GM19463 (cell line): ENCODE results near the gene ELMOD1.

Experiments used
- ATAC-seq: cut with Tn5 transposase; IDR thresholded peaks from one replicate; pipeline ENCODE4 v1.9.1; 2021; ENCODE audit warnings: mild to moderate bottlenecking, moderate library complexity; ENCODE audit not compliant: unreplicated experiment

The ELMOD1 gene

GRCh38 chr11:107713009-107713408 lies 122.1 kb downstream of the ELMOD1 start:
- ATAC-seq = no peak
